HepG2 (cell line): Measurements from ENCODE around the gene ABCA3. TPM values are rescaled to one million over a fixed set of nuclear protein-coding genes. Genes with fewer than 3 reads are reported as not detected.

Source experiments
- ATAC-seq: fragments of 200-7000 bp; cut with Tn5 transposase; 3 replicates; pipeline ENCODE4 v1.9.1; 2020; ENCODE audit warnings: mild to moderate bottlenecking, moderate library complexity
- BruUV-seq: library from RNA; stranded (reverse); fragments of 400-500 nt; replicated peaks from 2 replicates; lab custom pipeline; 2021; lab: Mats Ljungman, UMichigan
- CTCF ChIA-PET: fragments of 300-600 bp; formaldehyde crosslinking; extraction: SDS; loops from one replicate; lab custom pipeline; 2021; ENCODE audit warnings: low total read pairs, inconsistent platforms, low intra/inter-chr PET ratio; lab: Yijun Ruan, JAX
- POLR2A ChIA-PET: fragments of 350-600 bp; sonication (Branson Sonifier 250); formaldehyde crosslinking; loops from one replicate; lab custom pipeline; 2020; ENCODE audit warnings: antibody characterized with exemption, inconsistent platforms; lab: Yijun Ruan, JAX
- DNase-seq: peaks from one replicate; pipeline ENCODE4 v3.0.0-alpha.2; 2015; ENCODE audit warnings: low spot score
- FAIRE-seq: peaks from 3 replicates; lab custom pipeline; 2011; peaks lifted over from hg19 to GRCh38; lab: Jason Lieb, UNC
- H2AFZ ChIP-seq: one replicate; pipeline ENCODE4 v1.6.1; 2011; ENCODE audit warnings: low read length, inconsistent platforms
- H3K27ac ChIP-seq: fragments of 300-600 bp; 3 replicates; pipeline ENCODE4 v1.8.0; 2011; ENCODE audit warnings: mixed run types, mild to moderate bottlenecking, mixed read lengths, low read length, inconsistent platforms; ENCODE audit not compliant: insufficient read depth; ENCODE audit errors: extremely low read length
- H3K27me3 ChIP-seq, 2 experiments: fragments of 200-600 bp in 1 of 2; 2 replicates in 1 of 2; 3 replicates in 1 of 2; pipeline versions ENCODE4 v1.6.0 to v1.8.0; 2011; ENCODE audit warnings: low read length in 2 of 2, mild to moderate bottlenecking in 2 of 2, moderate library complexity in 2 of 2, inconsistent platforms in 1 of 2; ENCODE audit not compliant: insufficient read depth in 2 of 2, control insufficient read depth in 1 of 2
- H3K36me3 ChIP-seq, 2 experiments: fragments of 200-600 bp in 1 of 2; replicated peaks in 1 of 2; 2 replicates in 1 of 2; 3 replicates in 1 of 2; pipeline versions ENCODE4 v1.5.1 to v1.8.0; 2011; ENCODE audit warnings: low read length in 2 of 2, inconsistent platforms in 1 of 2; ENCODE audit not compliant: insufficient read depth in 2 of 2, control insufficient read depth in 1 of 2
- H3K4me1 ChIP-seq: 2 replicates; pipeline ENCODE4 v1.5.1; 2012; ENCODE audit warnings: low read length, inconsistent platforms; ENCODE audit not compliant: insufficient read depth
- H3K4me2 ChIP-seq: 2 replicates; pipeline ENCODE4 v1.6.0; 2011; ENCODE audit warnings: low read depth, low read length, inconsistent platforms
- H3K4me3 ChIP-seq, 3 experiments: fragments of 200-600 bp in 1 of 3; sonication (generic), shearing (Covaris generic) in 1 of 3; replicated peaks in 1 of 3; 2 replicates each; pipeline ENCODE4 v1.5.1; 2011 to 2016; ENCODE audit warnings: low read length in 3 of 3, inconsistent platforms in 2 of 3, low read depth in 2 of 3, mild to moderate bottlenecking in 2 of 3, control low read depth in 1 of 3, mixed read lengths in 1 of 3; ENCODE audit not compliant: insufficient read depth in 1 of 3
- H3K79me2 ChIP-seq: one replicate; pipeline ENCODE4 v1.6.1; 2011; ENCODE audit warnings: low read length, inconsistent platforms; ENCODE audit not compliant: insufficient read depth
- H3K9ac ChIP-seq: 2 replicates; pipeline ENCODE4 v1.6.0; 2011; ENCODE audit warnings: mild to moderate bottlenecking, low read depth, low read length, inconsistent platforms; ENCODE audit not compliant: insufficient read depth
- H3K9me3 ChIP-seq: 2 replicates; pipeline ENCODE4 v1.5.1; 2012; ENCODE audit warnings: mild to moderate bottlenecking, low read length
- H4K20me1 ChIP-seq: 2 replicates; pipeline ENCODE4 v1.6.0; 2011; ENCODE audit warnings: inconsistent platforms, mild to moderate bottlenecking, low read length, moderate library complexity; ENCODE audit not compliant: insufficient read depth
- TRIM24 ChIP-seq: sonication (generic); formaldehyde crosslinking; IDR thresholded peaks from 2 replicates; pipeline ENCODE4 v1.8.0; 2022; ENCODE audit warnings: mild to moderate bottlenecking, missing genetic modification reagents
- ZNF652 ChIP-seq: IDR thresholded peaks from 2 replicates; pipeline ENCODE4 v1.6.1; 2016; ENCODE audit warnings: low read depth, borderline replicate concordance
- ZNF7 ChIP-seq: IDR thresholded peaks from 2 replicates; pipeline ENCODE4 v1.6.1; 2016; ENCODE audit warnings: missing biosample characterization, missing genetic modification reagents
- ZNF816 ChIP-seq: sonication (generic); formaldehyde crosslinking; IDR thresholded peaks from 2 replicates; pipeline ENCODE4 v1.8.0; 2022; ENCODE audit warnings: missing genetic modification reagents, mild to moderate bottlenecking, borderline replicate concordance
- WGBS: methylation state at CpG from one replicate; pipeline ENCODE4 v1.1.6; 2017; ENCODE audit warnings: low lambda C conversion rate; 5-methylcytosine and 5-hydroxymethylcytosine counted together
- in situ Hi-C: cut with HindIII; loops from 2 replicates; pipeline ENCODE4 v1.10.0; 2017; ENCODE audit warnings: low pct_unique_long_range_greater_than_20kb; ENCODE audit not compliant: extremely low pct_ligation_motif_present
- intact Hi-C: fragments of 100-400 bp; cut with micrococcal nuclease; formaldehyde crosslinking; loops from one replicate; pipeline ENCODE4 v1.10.0; 2022; ENCODE audit not compliant: unreplicated experiment
- polyA plus RNA-seq, 8 experiments: library from polyadenylated mRNA; depleted of rRNA in 3 of 8; stranded (reverse) in 7 of 8; unstranded in 1 of 8; fragments of >200 nt; fragmentation: Illumina TruSeq in 4 of 8; extraction: Trizol in 4 of 8; gene quantifications; 2 replicates each; pipeline versions ENCODE4 v1.2.1 to v1.2.3, GENCODE V29; 2011 to 2016; ENCODE audit warnings: low read depth in 4 of 8, missing spikeins in 1 of 8, mixed read lengths in 1 of 8; ENCODE audit not compliant: insufficient read depth in 1 of 8
- total RNA-seq, 5 experiments: library from RNA; depleted of rRNA; stranded (reverse); fragments of >200 nt; fragmentation: Illumina TruSeq; extraction: Trizol; gene quantifications; 2 replicates each; pipeline ENCODE4 v1.2.3, GENCODE V29; 2016; ENCODE audit warnings: low read depth in 1 of 5
- TF ChIP-seq, protein P1 (sequence below): IDR thresholded peaks from 2 replicates; pipeline ENCODE4 v1.6.1; 2018; ENCODE audit warnings: missing genetic modification reagents
- TF ChIP-seq, protein P2 (sequence below): sonication (generic); formaldehyde crosslinking; IDR thresholded peaks from 2 replicates; pipeline ENCODE4 v1.5.1; 2020; ENCODE audit warnings: mild to moderate bottlenecking, missing genetic modification reagents, moderate library complexity
- TF ChIP-seq, protein P3 (sequence below): sonication (generic); formaldehyde crosslinking; IDR thresholded peaks from 2 replicates; pipeline ENCODE4 v1.4.0; 2020; ENCODE audit warnings: missing genetic modification reagents
- TF ChIP-seq, protein P4 (sequence below): sonication (generic); formaldehyde crosslinking; IDR thresholded peaks from 2 replicates; pipeline ENCODE4 v1.5.0; 2020; ENCODE audit warnings: mild to moderate bottlenecking, missing genetic modification reagents

ABCA3 gene
- total and polyA plus RNA-seq, 2 of the 13 experiments (the other 11 are each of a cell fraction or from before 2014, with no cell fraction given), result 0.60 to 1.5 TPM

DNA sequence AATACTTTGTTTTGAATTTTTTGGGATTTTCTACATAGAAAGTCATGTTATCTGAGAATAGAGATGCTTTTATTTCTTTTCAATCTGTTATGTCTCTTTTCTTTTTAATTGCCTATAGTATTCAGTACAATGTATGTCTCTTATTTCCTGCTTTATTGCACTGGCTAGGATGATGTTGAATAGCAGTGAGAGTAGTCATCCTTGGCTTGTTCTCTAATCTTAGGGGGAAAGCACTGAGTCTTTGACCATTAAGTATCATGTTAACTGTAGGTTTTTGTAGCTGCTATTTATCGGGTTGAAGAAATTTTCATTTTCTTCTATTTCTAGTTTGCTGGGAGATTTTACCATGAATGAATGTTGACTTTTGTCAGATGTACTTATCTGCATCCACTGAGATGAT lies 10.0 kb upstream of the ABCA3 start:
- no peak overlapping the region for H2AFZ ChIP-seq
- ATAC-seq (no peak), DNase-seq (no peak), FAIRE-seq (no peak)
- no peaks in the 10 kb centered on the region for H3K79me2 ChIP-seq
- no peak overlapping the region for H3K9ac ChIP-seq
- intact Hi-C loops, result no loop called here
- ChIA-PET POLR2A (no interaction called here), CTCF (no interaction called here)
- WGBS, result 22% methylated on average over 1 of the region's 1 CpG
- peaks cover 0 to 4% of the 10 kb centered on the region in 2 experiments; a peak in 2 of 5 replicates for H3K27me3 ChIP-seq
- no peak overlapping the region for H3K4me2 ChIP-seq
- H3K36me3 ChIP-seq, result no peaks in the 10 kb centered on the region
- no peak overlapping the region for H3K4me3 ChIP-seq
- no peaks in the 10 kb centered on the region for H3K9me3 ChIP-seq
- BruUV-seq, result no TSS peak
- TF ChIP-seq TRIM24 (CRISPR knock-in tag) (no peak), ZNF7 (CRISPR knock-in tag) (no peak), ZNF816 (CRISPR knock-in tag) (no peak), ZNF652 (CRISPR knock-in tag) (no peak)
- TF ChIP-seq, protein P1, sequence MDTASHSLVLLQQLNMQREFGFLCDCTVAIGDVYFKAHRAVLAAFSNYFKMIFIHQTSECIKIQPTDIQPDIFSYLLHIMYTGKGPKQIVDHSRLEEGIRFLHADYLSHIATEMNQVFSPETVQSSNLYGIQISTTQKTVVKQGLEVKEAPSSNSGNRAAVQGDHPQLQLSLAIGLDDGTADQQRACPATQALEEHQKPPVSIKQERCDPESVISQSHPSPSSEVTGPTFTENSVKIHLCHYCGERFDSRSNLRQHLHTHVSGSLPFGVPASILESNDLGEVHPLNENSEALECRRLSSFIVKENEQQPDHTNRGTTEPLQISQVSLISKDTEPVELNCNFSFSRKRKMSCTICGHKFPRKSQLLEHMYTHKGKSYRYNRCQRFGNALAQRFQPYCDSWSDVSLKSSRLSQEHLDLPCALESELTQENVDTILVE (CRISPR knock-in tag), result no peak
- TF ChIP-seq, protein P2, sequence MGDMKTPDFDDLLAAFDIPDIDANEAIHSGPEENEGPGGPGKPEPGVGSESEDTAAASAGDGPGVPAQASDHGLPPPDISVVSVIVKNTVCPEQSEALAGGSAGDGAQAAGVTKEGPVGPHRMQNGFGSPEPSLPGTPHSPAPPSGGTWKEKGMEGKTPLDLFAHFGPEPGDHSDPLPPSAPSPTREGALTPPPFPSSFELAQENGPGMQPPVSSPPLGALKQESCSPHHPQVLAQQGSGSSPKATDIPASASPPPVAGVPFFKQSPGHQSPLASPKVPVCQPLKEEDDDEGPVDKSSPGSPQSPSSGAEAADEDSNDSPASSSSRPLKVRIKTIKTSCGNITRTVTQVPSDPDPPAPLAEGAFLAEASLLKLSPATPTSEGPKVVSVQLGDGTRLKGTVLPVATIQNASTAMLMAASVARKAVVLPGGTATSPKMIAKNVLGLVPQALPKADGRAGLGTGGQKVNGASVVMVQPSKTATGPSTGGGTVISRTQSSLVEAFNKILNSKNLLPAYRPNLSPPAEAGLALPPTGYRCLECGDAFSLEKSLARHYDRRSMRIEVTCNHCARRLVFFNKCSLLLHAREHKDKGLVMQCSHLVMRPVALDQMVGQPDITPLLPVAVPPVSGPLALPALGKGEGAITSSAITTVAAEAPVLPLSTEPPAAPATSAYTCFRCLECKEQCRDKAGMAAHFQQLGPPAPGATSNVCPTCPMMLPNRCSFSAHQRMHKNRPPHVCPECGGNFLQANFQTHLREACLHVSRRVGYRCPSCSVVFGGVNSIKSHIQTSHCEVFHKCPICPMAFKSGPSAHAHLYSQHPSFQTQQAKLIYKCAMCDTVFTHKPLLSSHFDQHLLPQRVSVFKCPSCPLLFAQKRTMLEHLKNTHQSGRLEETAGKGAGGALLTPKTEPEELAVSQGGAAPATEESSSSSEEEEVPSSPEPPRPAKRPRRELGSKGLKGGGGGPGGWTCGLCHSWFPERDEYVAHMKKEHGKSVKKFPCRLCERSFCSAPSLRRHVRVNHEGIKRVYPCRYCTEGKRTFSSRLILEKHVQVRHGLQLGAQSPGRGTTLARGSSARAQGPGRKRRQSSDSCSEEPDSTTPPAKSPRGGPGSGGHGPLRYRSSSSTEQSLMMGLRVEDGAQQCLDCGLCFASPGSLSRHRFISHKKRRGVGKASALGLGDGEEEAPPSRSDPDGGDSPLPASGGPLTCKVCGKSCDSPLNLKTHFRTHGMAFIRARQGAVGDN (CRISPR knock-in tag), result no peak
- TF ChIP-seq, protein P3, sequence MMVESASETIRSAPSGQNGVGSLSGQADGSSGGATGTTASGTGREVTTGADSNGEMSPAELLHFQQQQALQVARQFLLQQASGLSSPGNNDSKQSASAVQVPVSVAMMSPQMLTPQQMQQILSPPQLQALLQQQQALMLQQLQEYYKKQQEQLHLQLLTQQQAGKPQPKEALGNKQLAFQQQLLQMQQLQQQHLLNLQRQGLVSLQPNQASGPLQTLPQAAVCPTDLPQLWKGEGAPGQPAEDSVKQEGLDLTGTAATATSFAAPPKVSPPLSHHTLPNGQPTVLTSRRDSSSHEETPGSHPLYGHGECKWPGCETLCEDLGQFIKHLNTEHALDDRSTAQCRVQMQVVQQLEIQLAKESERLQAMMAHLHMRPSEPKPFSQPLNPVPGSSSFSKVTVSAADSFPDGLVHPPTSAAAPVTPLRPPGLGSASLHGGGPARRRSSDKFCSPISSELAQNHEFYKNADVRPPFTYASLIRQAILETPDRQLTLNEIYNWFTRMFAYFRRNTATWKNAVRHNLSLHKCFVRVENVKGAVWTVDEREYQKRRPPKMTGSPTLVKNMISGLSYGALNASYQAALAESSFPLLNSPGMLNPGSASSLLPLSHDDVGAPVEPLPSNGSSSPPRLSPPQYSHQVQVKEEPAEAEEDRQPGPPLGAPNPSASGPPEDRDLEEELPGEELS (CRISPR knock-in tag), result no peak
- TF ChIP-seq, protein P4, sequence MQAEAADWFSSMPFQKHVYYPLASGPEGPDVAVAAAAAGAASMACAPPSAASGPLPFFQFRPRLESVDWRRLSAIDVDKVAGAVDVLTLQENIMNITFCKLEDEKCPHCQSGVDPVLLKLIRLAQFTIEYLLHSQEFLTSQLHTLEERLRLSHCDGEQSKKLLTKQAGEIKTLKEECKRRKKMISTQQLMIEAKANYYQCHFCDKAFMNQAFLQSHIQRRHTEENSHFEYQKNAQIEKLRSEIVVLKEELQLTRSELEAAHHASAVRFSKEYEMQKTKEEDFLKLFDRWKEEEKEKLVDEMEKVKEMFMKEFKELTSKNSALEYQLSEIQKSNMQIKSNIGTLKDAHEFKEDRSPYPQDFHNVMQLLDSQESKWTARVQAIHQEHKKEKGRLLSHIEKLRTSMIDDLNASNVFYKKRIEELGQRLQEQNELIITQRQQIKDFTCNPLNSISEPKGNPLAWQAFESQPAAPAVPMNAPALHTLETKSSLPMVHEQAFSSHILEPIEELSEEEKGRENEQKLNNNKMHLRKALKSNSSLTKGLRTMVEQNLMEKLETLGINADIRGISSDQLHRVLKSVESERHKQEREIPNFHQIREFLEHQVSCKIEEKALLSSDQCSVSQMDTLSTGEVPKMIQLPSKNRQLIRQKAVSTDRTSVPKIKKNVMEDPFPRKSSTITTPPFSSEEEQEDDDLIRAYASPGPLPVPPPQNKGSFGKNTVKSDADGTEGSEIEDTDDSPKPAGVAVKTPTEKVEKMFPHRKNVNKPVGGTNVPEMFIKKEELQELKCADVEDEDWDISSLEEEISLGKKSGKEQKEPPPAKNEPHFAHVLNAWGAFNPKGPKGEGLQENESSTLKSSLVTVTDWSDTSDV (CRISPR knock-in tag), result no peak
- no peaks in the 10 kb centered on the region for H3K4me1 ChIP-seq
- no peak overlapping the region for H3K27ac ChIP-seq
- no peaks in the 10 kb centered on the region for H4K20me1 ChIP-seq
- in situ Hi-C loops, result no loop called here
